ENCODE data around the gene CELA2B.

DNA sequence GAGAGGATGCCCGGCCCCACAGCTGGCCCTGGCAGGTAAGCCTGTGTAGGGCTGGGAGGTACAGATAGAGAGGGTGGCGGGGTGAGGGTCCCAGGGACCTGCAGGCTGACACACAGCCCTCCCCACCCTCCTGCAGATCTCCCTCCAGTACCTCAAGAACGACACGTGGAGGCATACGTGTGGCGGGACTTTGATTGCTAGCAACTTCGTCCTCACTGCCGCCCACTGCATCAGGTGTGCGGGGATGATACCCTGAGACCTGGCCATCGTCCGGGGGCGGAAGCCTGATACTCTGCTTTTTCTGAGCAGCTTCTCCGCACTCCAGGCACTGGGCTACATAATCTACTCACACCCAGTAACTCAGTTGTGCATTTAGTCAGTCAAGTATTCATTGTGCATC, 35.5 kb upstream of the CELA2B start:
- TF ChIP-seq BACH2 (CRISPR knock-in tag; IDR thresholded peaks at IDR 0.05; ENCODE audit: borderline replicate concordance), result no peak
- TF ChIP-seq, protein P1, sequence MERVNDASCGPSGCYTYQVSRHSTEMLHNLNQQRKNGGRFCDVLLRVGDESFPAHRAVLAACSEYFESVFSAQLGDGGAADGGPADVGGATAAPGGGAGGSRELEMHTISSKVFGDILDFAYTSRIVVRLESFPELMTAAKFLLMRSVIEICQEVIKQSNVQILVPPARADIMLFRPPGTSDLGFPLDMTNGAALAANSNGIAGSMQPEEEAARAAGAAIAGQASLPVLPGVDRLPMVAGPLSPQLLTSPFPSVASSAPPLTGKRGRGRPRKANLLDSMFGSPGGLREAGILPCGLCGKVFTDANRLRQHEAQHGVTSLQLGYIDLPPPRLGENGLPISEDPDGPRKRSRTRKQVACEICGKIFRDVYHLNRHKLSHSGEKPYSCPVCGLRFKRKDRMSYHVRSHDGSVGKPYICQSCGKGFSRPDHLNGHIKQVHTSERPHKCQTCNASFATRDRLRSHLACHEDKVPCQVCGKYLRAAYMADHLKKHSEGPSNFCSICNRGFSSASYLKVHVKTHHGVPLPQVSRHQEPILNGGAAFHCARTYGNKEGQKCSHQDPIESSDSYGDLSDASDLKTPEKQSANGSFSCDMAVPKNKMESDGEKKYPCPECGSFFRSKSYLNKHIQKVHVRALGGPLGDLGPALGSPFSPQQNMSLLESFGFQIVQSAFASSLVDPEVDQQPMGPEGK (CRISPR knock-in tag; IDR thresholded peaks at IDR 0.05; ENCODE audit: borderline replicate concordance), result no peak
- TF ChIP-seq ZFP3 (CRISPR knock-in tag; IDR thresholded peaks at IDR 0.05), result no peak
